ENCODE measurements around the gene SYNDIG1. TPM values are rescaled to one million over a fixed set of nuclear protein-coding genes. Genes with fewer than 3 reads are reported as not detected.

SYNDIG1 gene
- total RNA-seq, 1 donor from 2014 or later: 0.19 TPM

DNA sequence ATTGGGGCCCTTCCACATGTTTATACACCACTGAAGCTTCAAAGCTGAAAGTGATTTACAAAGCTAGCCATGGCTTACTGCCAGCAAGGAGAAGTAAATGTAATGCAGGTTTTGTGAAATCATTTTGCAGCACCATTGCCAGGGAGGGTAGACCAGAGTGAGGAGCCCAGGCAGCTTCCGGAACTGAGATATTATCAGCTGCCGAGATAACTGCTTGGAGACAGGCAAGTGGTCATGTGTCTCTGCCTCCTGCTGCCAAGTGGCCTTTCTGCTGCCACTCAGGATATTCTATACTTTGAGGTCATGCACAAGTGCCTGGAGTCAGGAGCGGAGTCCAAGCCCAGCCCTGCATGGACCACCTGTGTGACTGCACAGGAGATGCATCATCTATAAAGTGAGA is 160.2 kb downstream of the SYNDIG1 start:
- TF ChIP-seq, protein P1, sequence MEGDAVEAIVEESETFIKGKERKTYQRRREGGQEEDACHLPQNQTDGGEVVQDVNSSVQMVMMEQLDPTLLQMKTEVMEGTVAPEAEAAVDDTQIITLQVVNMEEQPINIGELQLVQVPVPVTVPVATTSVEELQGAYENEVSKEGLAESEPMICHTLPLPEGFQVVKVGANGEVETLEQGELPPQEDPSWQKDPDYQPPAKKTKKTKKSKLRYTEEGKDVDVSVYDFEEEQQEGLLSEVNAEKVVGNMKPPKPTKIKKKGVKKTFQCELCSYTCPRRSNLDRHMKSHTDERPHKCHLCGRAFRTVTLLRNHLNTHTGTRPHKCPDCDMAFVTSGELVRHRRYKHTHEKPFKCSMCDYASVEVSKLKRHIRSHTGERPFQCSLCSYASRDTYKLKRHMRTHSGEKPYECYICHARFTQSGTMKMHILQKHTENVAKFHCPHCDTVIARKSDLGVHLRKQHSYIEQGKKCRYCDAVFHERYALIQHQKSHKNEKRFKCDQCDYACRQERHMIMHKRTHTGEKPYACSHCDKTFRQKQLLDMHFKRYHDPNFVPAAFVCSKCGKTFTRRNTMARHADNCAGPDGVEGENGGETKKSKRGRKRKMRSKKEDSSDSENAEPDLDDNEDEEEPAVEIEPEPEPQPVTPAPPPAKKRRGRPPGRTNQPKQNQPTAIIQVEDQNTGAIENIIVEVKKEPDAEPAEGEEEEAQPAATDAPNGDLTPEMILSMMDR (IDR thresholded peaks at IDR 0.05; ENCODE audit: unreplicated experiment): no peak
- Mint-ChIP-seq H3K4me1 (ENCODE audit: low read depth) (peaks cover 11% of the 10 kb centered on the region), H3K27ac (no peak overlapping the region), H3K4me3 (ENCODE audit: low read depth) (no peak overlapping the region), H3K27me3 (peaks cover 25% of the 10 kb centered on the region), H3K9me3 (ENCODE audit: low read depth) (no peaks in the 10 kb centered on the region), H3K36me3 (ENCODE audit: insufficient read depth) (no peaks in the 10 kb centered on the region)
- no peak for DNase-seq (ENCODE audit: low spot score, unreplicated experiment)

- no peak for DNase-seq (ENCODE audit: low spot score, unreplicated experiment)
- H3K27me3 Mint-ChIP-seq: peaks cover 30% of the 10 kb centered on the region
- H3K4me1 Mint-ChIP-seq (ENCODE audit: low read depth): peaks cover 15% of the 10 kb centered on the region
- TF ChIP-seq, protein P1 (IDR thresholded peaks at IDR 0.05; ENCODE audit: unreplicated experiment): no peak
- no peaks in the 10 kb centered on the region for H3K36me3 Mint-ChIP-seq (ENCODE audit: insufficient read depth)
- H3K27ac Mint-ChIP-seq: no peak overlapping the region
- no peak overlapping the region for H3K4me3 Mint-ChIP-seq (ENCODE audit: low read depth)
- H3K9me3 Mint-ChIP-seq (ENCODE audit: low read depth): no peaks in the 10 kb centered on the region
Observed at GRCh38 chr20:24630486-24631172, 161.2 kb downstream of the SYNDIG1 start.

- H3K27ac Mint-ChIP-seq: no peak overlapping the region
- H3K9me3 Mint-ChIP-seq (ENCODE audit: low read depth): no peaks in the 10 kb centered on the region
- H3K4me1 Mint-ChIP-seq (ENCODE audit: low read depth): peaks cover 19% of the 10 kb centered on the region
- peaks cover 32% of the 10 kb centered on the region for H3K27me3 Mint-ChIP-seq
- TF ChIP-seq, protein P1 (IDR thresholded peaks at IDR 0.05; ENCODE audit: unreplicated experiment): no peak
- H3K36me3 Mint-ChIP-seq (ENCODE audit: insufficient read depth): no peaks in the 10 kb centered on the region
- DNase-seq (ENCODE audit: low spot score, unreplicated experiment): no peak
- no peak overlapping the region for H3K4me3 Mint-ChIP-seq (ENCODE audit: low read depth)
Observed at GRCh38 chr20:24631173-24631505, 161.7 kb downstream of the SYNDIG1 start.

DNA sequence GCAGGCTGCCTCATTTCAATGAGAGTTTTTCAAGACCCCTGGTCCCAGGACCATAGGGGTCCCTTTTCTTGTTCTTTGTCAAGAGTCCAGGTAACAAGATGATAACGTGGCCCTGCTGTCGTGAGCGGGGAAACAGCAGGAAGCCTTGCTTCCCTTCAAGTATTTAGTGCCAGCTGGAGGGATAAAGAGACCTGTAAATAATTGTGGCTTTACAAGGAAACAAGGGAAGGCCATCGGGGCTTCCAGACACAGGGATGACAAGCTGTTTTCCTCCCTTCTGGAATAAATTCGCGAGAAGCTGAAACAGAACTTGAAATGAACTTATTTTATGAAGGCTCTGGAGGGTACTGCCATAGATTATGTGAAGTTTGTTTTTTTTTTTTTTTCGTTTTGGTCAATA is 163.2 kb downstream of the SYNDIG1 start:
- TF ChIP-seq, protein P1 (IDR thresholded peaks at IDR 0.05; ENCODE audit: unreplicated experiment): no peak
- H3K9me3 Mint-ChIP-seq (ENCODE audit: low read depth): no peaks in the 10 kb centered on the region
- peaks cover 24% of the 10 kb centered on the region for H3K4me1 Mint-ChIP-seq (ENCODE audit: low read depth)
- H3K27me3 Mint-ChIP-seq: peaks cover 28% of the 10 kb centered on the region
- no peak for DNase-seq (ENCODE audit: low spot score, unreplicated experiment)
- no peaks in the 10 kb centered on the region for H3K36me3 Mint-ChIP-seq (ENCODE audit: insufficient read depth)
- no peak overlapping the region for H3K4me3 Mint-ChIP-seq (ENCODE audit: low read depth)
- no peak overlapping the region for H3K27ac Mint-ChIP-seq

GRCh38 chr20:24633026-24633425 is 163.6 kb downstream of the SYNDIG1 start:
- TF ChIP-seq, protein P1 (IDR thresholded peaks at IDR 0.05; ENCODE audit: unreplicated experiment): no peak
- no peaks in the 10 kb centered on the region for H3K9me3 Mint-ChIP-seq (ENCODE audit: low read depth)
- peak overlapping the region; percentile 31 for H3K27ac Mint-ChIP-seq
- H3K4me3 Mint-ChIP-seq (ENCODE audit: low read depth): no peak overlapping the region
- peaks cover 24% of the 10 kb centered on the region for H3K4me1 Mint-ChIP-seq (ENCODE audit: low read depth)
- no peak for DNase-seq (ENCODE audit: low spot score, unreplicated experiment)
- peaks cover 24% of the 10 kb centered on the region for H3K27me3 Mint-ChIP-seq
- no peaks in the 10 kb centered on the region for H3K36me3 Mint-ChIP-seq (ENCODE audit: insufficient read depth)

Data from progenitor cell of endocrine pancreas (in vitro differentiated cells).